Mesothelial cell of epicardium (in vitro differentiated cells): Measurements from ENCODE around the gene GPD1L. TPM values are rescaled to one million over a fixed set of nuclear protein-coding genes. Genes with fewer than 3 reads are reported as not detected.

Experiments used
- DNase-seq, 2 experiments: peaks; one replicate each; pipeline ENCODE4 v3.0.0; 2021; ENCODE audit warnings: low spot score in 2 of 2; ENCODE audit not compliant: unreplicated experiment in 2 of 2
- H3K27ac Mint-ChIP-seq: 2 replicates; pipeline ENCODE4 v1.8.0; 2021; ENCODE audit warnings: mixed read lengths
- H3K27me3 Mint-ChIP-seq: 2 replicates; pipeline ENCODE4 v1.8.0; 2021; ENCODE audit warnings: low read depth, mixed read lengths
- H3K36me3 Mint-ChIP-seq: 2 replicates; pipeline ENCODE4 v1.8.0; 2021; ENCODE audit warnings: mixed read lengths
- H3K4me1 Mint-ChIP-seq: 2 replicates; pipeline ENCODE4 v1.8.0; 2021; ENCODE audit warnings: mixed read lengths
- H3K4me3 Mint-ChIP-seq: 2 replicates; pipeline ENCODE4 v1.8.0; 2021; ENCODE audit warnings: mild to moderate bottlenecking, moderate library complexity, mixed read lengths
- H3K9me3 Mint-ChIP-seq: 2 replicates; pipeline ENCODE4 v1.8.0; 2021; ENCODE audit warnings: mixed read lengths
- CTCF ChIP-seq: fragments of 200-600 bp; sonication (generic); IDR thresholded peaks from one replicate; pipeline ENCODE4 v1.5.0; 2021; ENCODE audit warnings: antibody characterized with exemption; ENCODE audit not compliant: unreplicated experiment
- total RNA-seq: library from RNA; stranded (reverse); gene quantifications from 3 replicates; pipeline ENCODE4 v1.2.1, GENCODE V29; 2021

The GPD1L gene
- total RNA-seq, 1 donor from 2014 or later: 8.5 TPM

GRCh38 chr3:32123620-32124019, 17.2 kb downstream of the GPD1L start:
- Mint-ChIP-seq H3K9me3 (no peaks in the 10 kb centered on the region), H3K4me3 (no peak overlapping the region), H3K27me3 (no peaks in the 10 kb centered on the region), H3K27ac (no peak overlapping the region), H3K4me1 (peaks cover 7% of the 10 kb centered on the region), H3K36me3 (no peaks in the 10 kb centered on the region)
- no peak for DNase-seq
- TF ChIP-seq CTCF: no peak

GRCh38 chr3:32125012-32125411, 18.6 kb downstream of the GPD1L start:
- Mint-ChIP-seq H3K27me3 (no peaks in the 10 kb centered on the region), H3K4me3 (no peak overlapping the region), H3K27ac (no peak overlapping the region), H3K9me3 (no peaks in the 10 kb centered on the region), H3K4me1 (peaks cover 19% of the 10 kb centered on the region), H3K36me3 (no peaks in the 10 kb centered on the region)
- no peak for DNase-seq
- no peak for TF ChIP-seq CTCF

GRCh38 chr3:32126305-32127015, 20.0 kb downstream of the GPD1L start:
- Mint-ChIP-seq H3K27ac (no peak overlapping the region), H3K27me3 (no peaks in the 10 kb centered on the region), H3K9me3 (no peaks in the 10 kb centered on the region), H3K4me3 (no peak overlapping the region), H3K4me1 (peaks cover 23% of the 10 kb centered on the region), H3K36me3 (no peaks in the 10 kb centered on the region)
- DNase-seq: no peak
- no peak for TF ChIP-seq CTCF

- peaks cover 26% of the 10 kb centered on the region for H3K4me1 Mint-ChIP-seq
- no peaks in the 10 kb centered on the region for H3K27me3 Mint-ChIP-seq
- no peak overlapping the region for H3K27ac Mint-ChIP-seq
- TF ChIP-seq CTCF: no peak
- no peaks in the 10 kb centered on the region for H3K36me3 Mint-ChIP-seq
- no peak overlapping the region for H3K4me3 Mint-ChIP-seq
- DNase-seq: no peak
- H3K9me3 Mint-ChIP-seq: no peaks in the 10 kb centered on the region
Observed at GRCh38 chr3:32127219-32127826, 20.9 kb downstream of the GPD1L start.

GRCh38 chr3:32128936-32129335, 22.5 kb downstream of the GPD1L start:
- H3K27me3 Mint-ChIP-seq: no peaks in the 10 kb centered on the region
- no peak for DNase-seq
- H3K36me3 Mint-ChIP-seq: no peaks in the 10 kb centered on the region
- H3K9me3 Mint-ChIP-seq: no peaks in the 10 kb centered on the region
- no peak overlapping the region for H3K27ac Mint-ChIP-seq
- H3K4me1 Mint-ChIP-seq: peaks cover 35% of the 10 kb centered on the region
- TF ChIP-seq CTCF: no peak
- H3K4me3 Mint-ChIP-seq: no peak overlapping the region
